Spleen (tissue), 11 donors: ENCODE results near the gene RAB32. TPM values are rescaled to one million over a fixed set of nuclear protein-coding genes. Genes with fewer than 3 reads are reported as not detected.

Experiments used
- DNase-seq: peaks from one replicate; pipeline ENCODE4 v3.0.0-alpha.2; 2020
- H3K27ac ChIP-seq, 8 donors: fragments of 200-600 bp; sonication (generic) in 7 of 8; 1 replicate in 4 of 8; 2 replicates in 4 of 8; pipeline versions ENCODE4 v1.5.0 to v1.8.0; 2016 to 2021; ENCODE audit warnings: inconsistent platforms in 4 of 8, mild to moderate bottlenecking in 4 of 8, moderate library complexity in 1 of 8
- H3K27me3 ChIP-seq, 7 donors: fragments of 200-600 bp; sonication (generic) in 6 of 7; replicated peaks in 1 of 7; 1 replicate in 4 of 7; 2 replicates in 3 of 7; pipeline versions ENCODE4 v1.5.0 to v1.8.0; 2016 to 2021; ENCODE audit warnings: inconsistent platforms in 3 of 7, mild to moderate bottlenecking in 1 of 7
- H3K36me3 ChIP-seq, 6 donors: fragments of 200-600 bp; sonication (generic) in 5 of 6; 1 replicate in 4 of 6; 2 replicates in 2 of 6; pipeline versions ENCODE4 v1.5.0 to v1.8.0; 2016 to 2021; ENCODE audit warnings: inconsistent platforms in 2 of 6
- H3K4me1 ChIP-seq, 6 donors: fragments of 200-600 bp; sonication (generic) in 5 of 6; 1 replicate in 3 of 6; 2 replicates in 3 of 6; pipeline versions ENCODE4 v1.5.0 to v1.8.0; 2016 to 2021; ENCODE audit warnings: inconsistent platforms in 3 of 6
- H3K4me3 ChIP-seq, 8 donors: fragments of 200-600 bp; sonication (generic) in 7 of 8; 1 replicate in 4 of 8; 2 replicates in 4 of 8; pipeline versions ENCODE4 v1.5.0 to v1.8.0; 2016 to 2021; ENCODE audit warnings: inconsistent platforms in 4 of 8, mild to moderate bottlenecking in 4 of 8, moderate library complexity in 2 of 8
- H3K9me3 ChIP-seq, 8 donors: fragments of 200-600 bp; sonication (generic) in 7 of 8; 1 replicate in 4 of 8; 2 replicates in 4 of 8; pipeline versions ENCODE4 v1.5.0 to v1.8.0; 2016 to 2021; ENCODE audit warnings: inconsistent platforms in 4 of 8
- POLR2A ChIP-seq, 3 donors: fragments of 450-650 bp; IDR thresholded peaks; one replicate each; pipeline ENCODE4 v1.5.1; 2017; ENCODE audit warnings: antibody characterized with exemption in 3 of 3, mild to moderate bottlenecking in 1 of 3
- POLR2AphosphoS5 ChIP-seq, 3 donors: sonication (generic); formaldehyde crosslinking; IDR thresholded peaks; one replicate each; pipeline ENCODE4 v1.5.1; 2017; ENCODE audit warnings: antibody characterized with exemption in 3 of 3
- WGBS, 5 donors: extraction: QIAGEN DNeasy Blood & Tissue Kit in 3 of 5; methylation state at CpG; one replicate each; pipeline versions ENCODE4 v1.1.5 to v1.1.7; 2013 to 2018; 5-methylcytosine and 5-hydroxymethylcytosine counted together
- intact Hi-C: fragments of 100-400 bp; cut with DNase I; formaldehyde crosslinking; loops from one replicate; pipeline ENCODE4 v1.15.0; 2023; ENCODE audit warnings: low total_unique reads
- polyA plus RNA-seq, 3 donors: library from polyadenylated mRNA; stranded (reverse); fragments of 200-250 nt; gene quantifications; one replicate each; pipeline ENCODE4 v1.2.1, GENCODE V29; 2013
- total RNA-seq, 7 donors: library from RNA; depleted of rRNA in 3 of 7; stranded (reverse); fragments of >200 nt in 3 of 7; fragmentation: NEBNext Ultra II Directional in 4 of 7; extraction: Animal tissue kit (Norgen Biotek cat#: 25700) in 4 of 7; gene quantifications; one replicate each; pipeline versions ENCODE4 v1.1.0 to v1.2.1, GENCODE V29; 2016 to 2021
- TF ChIP-seq, protein P1 (sequence below), 11 experiments: fragments of 200-600 bp in 7 of 11; fragments of 450-650 bp in 4 of 11; sonication (generic) in 4 of 11; IDR thresholded peaks in 8 of 11; conservative IDR thresholded peaks in 3 of 11; 1 replicate in 7 of 11; 2 replicates in 4 of 11; pipeline versions ENCODE4 v1.4.0 to v1.8.0; 2016 to 2021; ENCODE audit warnings: antibody characterized with exemption in 11 of 11, inconsistent platforms in 4 of 11, mild to moderate bottlenecking in 1 of 11
- donor health status: healthy with polysubstance abuse.
- donor health status: DM: no; HTN: no; CAD: no; lungs with moderate emphysema.
- donor health status: DM: no; HTN: no; CAD: no.
- donor health status: Bipolar disorder and iron deficiency.
- donor health status: healthy.
- donor health status: DM: no; HTN: no; CAD: no.
- donor health status: DM: yes; HTN: yes; CAD: no.

The RAB32 gene
- total and polyA plus RNA-seq, 10 donors = 20.1 to 88.6 (median 46.8) TPM

DNA sequence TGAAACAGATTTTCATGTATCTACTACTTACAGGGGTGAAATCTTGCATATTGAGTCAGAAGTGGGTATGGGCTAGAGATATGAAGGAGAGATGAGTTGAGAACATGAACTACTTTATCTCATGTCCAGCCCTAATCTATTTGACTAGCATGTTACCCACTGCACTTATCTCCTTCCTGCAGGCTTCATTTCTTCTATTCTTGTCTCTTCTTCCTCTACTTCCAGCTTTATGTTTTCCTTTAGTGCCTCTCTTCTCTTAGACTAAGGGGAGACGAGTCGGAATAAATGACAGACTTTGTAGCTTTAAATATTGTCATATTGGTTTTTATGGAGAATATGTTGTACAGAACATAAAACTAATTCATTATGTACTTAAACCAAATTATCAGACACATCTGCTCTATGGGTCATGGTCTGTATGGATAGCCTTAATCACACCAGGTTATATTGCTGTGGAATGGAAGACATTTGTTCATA lies 5.3 kb downstream of the RAB32 start:
- intact Hi-C loops = no loop called here
- 54 to 75% (median 68%) methylated on average over 2 of the region's 2 CpGs for WGBS, 5 donors
- no peak for DNase-seq
- TF ChIP-seq, protein P1, sequence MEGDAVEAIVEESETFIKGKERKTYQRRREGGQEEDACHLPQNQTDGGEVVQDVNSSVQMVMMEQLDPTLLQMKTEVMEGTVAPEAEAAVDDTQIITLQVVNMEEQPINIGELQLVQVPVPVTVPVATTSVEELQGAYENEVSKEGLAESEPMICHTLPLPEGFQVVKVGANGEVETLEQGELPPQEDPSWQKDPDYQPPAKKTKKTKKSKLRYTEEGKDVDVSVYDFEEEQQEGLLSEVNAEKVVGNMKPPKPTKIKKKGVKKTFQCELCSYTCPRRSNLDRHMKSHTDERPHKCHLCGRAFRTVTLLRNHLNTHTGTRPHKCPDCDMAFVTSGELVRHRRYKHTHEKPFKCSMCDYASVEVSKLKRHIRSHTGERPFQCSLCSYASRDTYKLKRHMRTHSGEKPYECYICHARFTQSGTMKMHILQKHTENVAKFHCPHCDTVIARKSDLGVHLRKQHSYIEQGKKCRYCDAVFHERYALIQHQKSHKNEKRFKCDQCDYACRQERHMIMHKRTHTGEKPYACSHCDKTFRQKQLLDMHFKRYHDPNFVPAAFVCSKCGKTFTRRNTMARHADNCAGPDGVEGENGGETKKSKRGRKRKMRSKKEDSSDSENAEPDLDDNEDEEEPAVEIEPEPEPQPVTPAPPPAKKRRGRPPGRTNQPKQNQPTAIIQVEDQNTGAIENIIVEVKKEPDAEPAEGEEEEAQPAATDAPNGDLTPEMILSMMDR (IDR thresholded peaks at IDR 0.05 in 8 of 11, conservative IDR thresholded peaks at IDR 0.05 in 3 of 11) = no peak
- Histone ChIP-seq H3K27ac (no peak overlapping the region), H3K36me3 (peaks cover 0 to 31% (median 3%) of the 10 kb centered on the region in 6 donors), H3K4me3 (no peak overlapping the region), H3K9me3 (no peaks in the 10 kb centered on the region), H3K4me1 (peaks cover 10 to 90% (median 34%) of the 10 kb centered on the region in 6 donors), H3K27me3 (peaks cover 0 to 13% (median 0%) of the 10 kb centered on the region in 7 donors)

DNA sequence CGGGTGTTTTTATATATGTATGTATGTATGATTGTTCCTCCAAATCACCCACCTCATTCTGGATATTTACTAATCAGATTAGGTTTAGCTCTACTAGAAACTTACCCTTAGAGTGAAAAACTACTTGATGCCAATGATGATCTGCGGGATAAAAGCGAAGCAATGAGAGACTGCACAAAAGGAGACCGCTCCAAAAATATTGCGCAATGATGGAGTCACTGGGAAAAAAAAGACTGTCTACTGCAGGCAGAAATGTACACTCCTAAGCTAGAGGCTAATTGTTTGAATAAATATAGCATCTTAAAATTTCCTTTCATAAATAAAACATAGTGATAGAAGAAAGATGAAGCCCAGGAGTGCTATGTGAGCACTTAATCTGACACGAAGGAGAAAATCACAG lies 7.3 kb downstream of the RAB32 start:
- intact Hi-C loops = no loop called here
- no peaks in the 10 kb centered on the region for H3K9me3 ChIP-seq
- H3K27ac ChIP-seq = no peak overlapping the region
- no peak for DNase-seq
- H3K36me3 ChIP-seq = peaks cover 0 to 47% (median 17%) of the 10 kb centered on the region in 6 donors
- no peaks in the 10 kb centered on the region for H3K27me3 ChIP-seq
- 77 to 91% (median 85%) methylated on average over 6 of the region's 6 CpGs for WGBS, 5 donors
- H3K4me3 ChIP-seq = no peak overlapping the region
- TF ChIP-seq, protein P1 (IDR thresholded peaks at IDR 0.05 in 8 of 11, conservative IDR thresholded peaks at IDR 0.05 in 3 of 11) = no peak
- no peak for TF ChIP-seq POLR2AphosphoS5 (IDR thresholded peaks at IDR 0.05)
- TF ChIP-seq POLR2A (IDR thresholded peaks at IDR 0.05) = no peak
- H3K4me1 ChIP-seq = peaks cover 10 to 84% (median 28%) of the 10 kb centered on the region in 6 donors

DNA sequence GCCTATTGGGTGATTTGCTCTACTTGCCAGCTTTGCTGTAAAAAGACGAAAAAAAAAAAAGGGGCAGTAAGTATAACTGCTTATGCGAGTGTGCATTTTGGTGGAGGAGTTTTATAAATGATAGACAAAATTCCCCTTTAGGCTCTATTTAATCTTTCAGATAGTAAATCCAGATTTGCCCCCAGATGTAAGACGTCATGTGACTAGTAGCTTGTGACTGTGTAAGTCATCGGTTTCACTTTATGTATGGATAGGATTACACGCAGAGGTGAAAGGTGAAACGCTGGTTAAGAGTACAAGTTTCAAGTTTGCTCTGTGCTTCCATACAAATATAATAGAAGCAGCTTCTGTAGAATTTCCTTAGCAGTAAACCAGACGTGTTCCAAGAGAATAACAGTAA lies 7.9 kb downstream of the RAB32 start:
- 76 to 85% (median 80%) methylated on average over 7 of the region's 7 CpGs for WGBS, 5 donors
- Histone ChIP-seq H3K27ac (no peak overlapping the region), H3K36me3 (peaks cover 0 to 47% (median 17%) of the 10 kb centered on the region in 6 donors), H3K9me3 (no peaks in the 10 kb centered on the region), H3K4me3 (no peak overlapping the region), H3K27me3 (no peaks in the 10 kb centered on the region), H3K4me1 (peaks cover 10 to 77% (median 27%) of the 10 kb centered on the region in 6 donors)
- intact Hi-C loops = no loop called here
- TF ChIP-seq, protein P1 (IDR thresholded peaks at IDR 0.05 in 8 of 11, conservative IDR thresholded peaks at IDR 0.05 in 3 of 11) = no peak
- no peak for TF ChIP-seq POLR2A (IDR thresholded peaks at IDR 0.05)
- TF ChIP-seq POLR2AphosphoS5 (IDR thresholded peaks at IDR 0.05) = no peak
- no peak for DNase-seq

GRCh38 chr6:146553377-146554135 lies 9.9 kb downstream of the RAB32 start:
- H3K9me3 ChIP-seq = no peaks in the 10 kb centered on the region
- no peak for DNase-seq
- TF ChIP-seq, protein P1 (IDR thresholded peaks at IDR 0.05 in 8 of 11, conservative IDR thresholded peaks at IDR 0.05 in 3 of 11) = no peak
- TF ChIP-seq POLR2AphosphoS5 (IDR thresholded peaks at IDR 0.05) (no peak), POLR2A (IDR thresholded peaks at IDR 0.05) (no peak)
- H3K36me3 ChIP-seq = peaks cover 0 to 47% (median 19%) of the 10 kb centered on the region in 6 donors
- peaks cover 4 to 57% (median 17%) of the 10 kb centered on the region in 6 donors for H3K4me1 ChIP-seq
- H3K27ac ChIP-seq = no peak overlapping the region
- intact Hi-C loops = no loop called here
- no peak overlapping the region for H3K4me3 ChIP-seq
- 72 to 82% (median 74%) methylated on average over 7 of the region's 7 CpGs for WGBS, 5 donors
- H3K27me3 ChIP-seq = no peaks in the 10 kb centered on the region
